Neural cell (in vitro differentiated cells): ENCODE data around the gene ARSB. TPM values are rescaled to one million over a fixed set of nuclear protein-coding genes. Genes with fewer than 3 reads are reported as not detected.

Source experiments
- H2AFZ ChIP-seq: fragments of 200-600, 300-800 bp; sonication (generic), shearing (Covaris generic); 2 replicates; pipeline ENCODE4 v1.6.0; 2014; ENCODE audit warnings: low read depth, mild to moderate bottlenecking, antibody characterized with exemption, low read length, moderate library complexity
- H3F3A ChIP-seq: fragments of 200-600 bp; shearing (Covaris generic); 2 replicates; pipeline ENCODE4 v1.6.1; 2016; ENCODE audit warnings: mild to moderate bottlenecking, moderate library complexity, mixed read lengths, antibody characterized with exemption, low read length; ENCODE audit not compliant: insufficient read depth, poor library complexity, severe bottlenecking
- H3K27ac ChIP-seq: fragments of 200-600, 300-800 bp; sonication (generic), shearing (Covaris generic); 2 replicates; pipeline ENCODE4 v1.5.1; 2014; ENCODE audit warnings: mild to moderate bottlenecking, low read length, moderate library complexity
- H3K27me3 ChIP-seq: fragments of 300-800, 200-600 bp; sonication (generic), shearing (Covaris generic); 2 replicates; pipeline ENCODE4 v1.6.0; 2014; ENCODE audit warnings: mild to moderate bottlenecking, low read depth, low read length, moderate library complexity; ENCODE audit not compliant: insufficient read depth
- H3K36me3 ChIP-seq: fragments of 300-800, 200-600 bp; sonication (generic), shearing (Covaris generic); 2 replicates; pipeline ENCODE4 v1.5.1; 2014; ENCODE audit warnings: mild to moderate bottlenecking, antibody characterized with exemption, low read length, moderate library complexity; ENCODE audit not compliant: insufficient read depth
- H3K4me2 ChIP-seq: fragments of 300-800, 200-600 bp; sonication (generic), shearing (Covaris generic); 2 replicates; pipeline ENCODE4 v1.6.0; 2014; ENCODE audit warnings: mild to moderate bottlenecking, low read length
- H3K4me3 ChIP-seq: fragments of 300-800, 200-600 bp; sonication (generic), shearing (Covaris generic); 2 replicates; pipeline ENCODE4 v1.5.1; 2014; ENCODE audit warnings: mild to moderate bottlenecking, low read length, moderate library complexity
- H3K79me2 ChIP-seq: fragments of 200-600 bp; shearing (Covaris generic); replicated peaks from 2 replicates; pipeline ENCODE4 v1.6.0; 2014; ENCODE audit warnings: mild to moderate bottlenecking, low read length, moderate library complexity; ENCODE audit not compliant: insufficient read depth
- H3K9ac ChIP-seq: fragments of 300-800, 200-600 bp; sonication (generic), shearing (Covaris generic); 2 replicates; pipeline ENCODE4 v1.6.1; 2016; ENCODE audit warnings: mild to moderate bottlenecking, low read length, mixed read lengths
- H3K9me2 ChIP-seq: fragments of 200-600 bp; shearing (Covaris generic); 2 replicates; pipeline ENCODE4 v1.6.1; 2016; ENCODE audit warnings: mild to moderate bottlenecking, low read length, mixed read lengths; ENCODE audit not compliant: insufficient read depth
- H3K9me3 ChIP-seq: fragments of 200-600, 300-800 bp; sonication (generic), shearing (Covaris generic); 2 replicates; pipeline ENCODE4 v1.6.1; 2016; ENCODE audit warnings: mild to moderate bottlenecking, mixed run types, low read length, moderate library complexity, mixed read lengths
- H4K20me1 ChIP-seq: fragments of 200-600 bp; shearing (Covaris generic); 2 replicates; pipeline ENCODE4 v1.6.1; 2016; ENCODE audit warnings: mild to moderate bottlenecking, mixed run types; ENCODE audit not compliant: insufficient read depth
- EP300 ChIP-seq: fragments of 450-650 bp; conservative IDR thresholded peaks from 2 replicates; pipeline ENCODE4 v1.6.1; 2014; ENCODE audit warnings: antibody characterized with exemption, mild to moderate bottlenecking, moderate library complexity; ENCODE audit not compliant: poor library complexity, severe bottlenecking
- EZH2 ChIP-seq: fragments of 200-600, 300-800 bp; shearing (Covaris generic), sonication (generic); IDR thresholded peaks from 2 replicates; pipeline ENCODE4 v1.6.1; 2014; ENCODE audit warnings: antibody characterized with exemption, low read length, borderline replicate concordance, mild to moderate bottlenecking; ENCODE audit not compliant: insufficient read depth, poor library complexity, severe bottlenecking
- MXI1 ChIP-seq: fragments of 450-650 bp; conservative IDR thresholded peaks from 2 replicates; pipeline ENCODE4 v1.6.1; 2014; ENCODE audit warnings: antibody characterized with exemption, mild to moderate bottlenecking; ENCODE audit not compliant: poor library complexity, severe bottlenecking
- POLR2AphosphoS5 ChIP-seq: IDR thresholded peaks from 2 replicates; pipeline ENCODE4 v1.6.1; 2012
- RAD21 ChIP-seq: fragments of 450-650 bp; conservative IDR thresholded peaks from 2 replicates; pipeline ENCODE4 v1.6.1; 2014; ENCODE audit warnings: antibody characterized with exemption, mild to moderate bottlenecking, moderate library complexity
- SMC3 ChIP-seq: fragments of 450-650 bp; conservative IDR thresholded peaks from 2 replicates; pipeline ENCODE4 v1.6.1; 2014; ENCODE audit warnings: antibody characterized with exemption, mild to moderate bottlenecking, moderate library complexity; ENCODE audit not compliant: poor library complexity
- TAF1 ChIP-seq: IDR thresholded peaks from 2 replicates; pipeline ENCODE4 v1.6.1; 2012; ENCODE audit warnings: low read depth
- polyA plus RNA-seq: library from polyadenylated mRNA; depleted of rRNA; stranded (reverse); fragments of >200 nt; gene quantifications from 2 replicates; pipeline ENCODE4 v1.2.3, GENCODE V29; 2014
- TF ChIP-seq, protein P1 (sequence below): fragments of 450-650 bp; IDR thresholded peaks from 2 replicates; pipeline ENCODE4 v1.5.1; 2014; ENCODE audit warnings: antibody characterized with exemption, mild to moderate bottlenecking, moderate library complexity; ENCODE audit not compliant: poor library complexity, severe bottlenecking
- TF ChIP-seq, protein P2 (sequence below): IDR thresholded peaks from 2 replicates; pipeline ENCODE4 v1.6.1; 2012; ENCODE audit warnings: borderline replicate concordance

The ARSB gene
- polyA plus RNA-seq, 1 donor from 2014 or later = 8.7 TPM

- H3F3A ChIP-seq = no peaks in the 10 kb centered on the region
- H3K79me2 ChIP-seq = no peaks in the 10 kb centered on the region
- H3K4me2 ChIP-seq = no peak overlapping the region
- H3K27me3 ChIP-seq = no peaks in the 10 kb centered on the region
- no peak overlapping the region for H3K9ac ChIP-seq
- H4K20me1 ChIP-seq = no peaks in the 10 kb centered on the region
- no peak overlapping the region for H2AFZ ChIP-seq
- H3K9me3 ChIP-seq = no peaks in the 10 kb centered on the region
- no peak for TF ChIP-seq MXI1
- TF ChIP-seq EZH2 = no peak
- no peak for TF ChIP-seq SMC3
- no peak for TF ChIP-seq RAD21
- no peak for TF ChIP-seq EP300
- TF ChIP-seq, protein P1, sequence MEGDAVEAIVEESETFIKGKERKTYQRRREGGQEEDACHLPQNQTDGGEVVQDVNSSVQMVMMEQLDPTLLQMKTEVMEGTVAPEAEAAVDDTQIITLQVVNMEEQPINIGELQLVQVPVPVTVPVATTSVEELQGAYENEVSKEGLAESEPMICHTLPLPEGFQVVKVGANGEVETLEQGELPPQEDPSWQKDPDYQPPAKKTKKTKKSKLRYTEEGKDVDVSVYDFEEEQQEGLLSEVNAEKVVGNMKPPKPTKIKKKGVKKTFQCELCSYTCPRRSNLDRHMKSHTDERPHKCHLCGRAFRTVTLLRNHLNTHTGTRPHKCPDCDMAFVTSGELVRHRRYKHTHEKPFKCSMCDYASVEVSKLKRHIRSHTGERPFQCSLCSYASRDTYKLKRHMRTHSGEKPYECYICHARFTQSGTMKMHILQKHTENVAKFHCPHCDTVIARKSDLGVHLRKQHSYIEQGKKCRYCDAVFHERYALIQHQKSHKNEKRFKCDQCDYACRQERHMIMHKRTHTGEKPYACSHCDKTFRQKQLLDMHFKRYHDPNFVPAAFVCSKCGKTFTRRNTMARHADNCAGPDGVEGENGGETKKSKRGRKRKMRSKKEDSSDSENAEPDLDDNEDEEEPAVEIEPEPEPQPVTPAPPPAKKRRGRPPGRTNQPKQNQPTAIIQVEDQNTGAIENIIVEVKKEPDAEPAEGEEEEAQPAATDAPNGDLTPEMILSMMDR = no peak
- no peak for TF ChIP-seq TAF1
- no peak for TF ChIP-seq POLR2AphosphoS5
- TF ChIP-seq, protein P2, sequence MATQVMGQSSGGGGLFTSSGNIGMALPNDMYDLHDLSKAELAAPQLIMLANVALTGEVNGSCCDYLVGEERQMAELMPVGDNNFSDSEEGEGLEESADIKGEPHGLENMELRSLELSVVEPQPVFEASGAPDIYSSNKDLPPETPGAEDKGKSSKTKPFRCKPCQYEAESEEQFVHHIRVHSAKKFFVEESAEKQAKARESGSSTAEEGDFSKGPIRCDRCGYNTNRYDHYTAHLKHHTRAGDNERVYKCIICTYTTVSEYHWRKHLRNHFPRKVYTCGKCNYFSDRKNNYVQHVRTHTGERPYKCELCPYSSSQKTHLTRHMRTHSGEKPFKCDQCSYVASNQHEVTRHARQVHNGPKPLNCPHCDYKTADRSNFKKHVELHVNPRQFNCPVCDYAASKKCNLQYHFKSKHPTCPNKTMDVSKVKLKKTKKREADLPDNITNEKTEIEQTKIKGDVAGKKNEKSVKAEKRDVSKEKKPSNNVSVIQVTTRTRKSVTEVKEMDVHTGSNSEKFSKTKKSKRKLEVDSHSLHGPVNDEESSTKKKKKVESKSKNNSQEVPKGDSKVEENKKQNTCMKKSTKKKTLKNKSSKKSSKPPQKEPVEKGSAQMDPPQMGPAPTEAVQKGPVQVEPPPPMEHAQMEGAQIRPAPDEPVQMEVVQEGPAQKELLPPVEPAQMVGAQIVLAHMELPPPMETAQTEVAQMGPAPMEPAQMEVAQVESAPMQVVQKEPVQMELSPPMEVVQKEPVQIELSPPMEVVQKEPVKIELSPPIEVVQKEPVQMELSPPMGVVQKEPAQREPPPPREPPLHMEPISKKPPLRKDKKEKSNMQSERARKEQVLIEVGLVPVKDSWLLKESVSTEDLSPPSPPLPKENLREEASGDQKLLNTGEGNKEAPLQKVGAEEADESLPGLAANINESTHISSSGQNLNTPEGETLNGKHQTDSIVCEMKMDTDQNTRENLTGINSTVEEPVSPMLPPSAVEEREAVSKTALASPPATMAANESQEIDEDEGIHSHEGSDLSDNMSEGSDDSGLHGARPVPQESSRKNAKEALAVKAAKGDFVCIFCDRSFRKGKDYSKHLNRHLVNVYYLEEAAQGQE = no peak
- no peak overlapping the region for H3K4me3 ChIP-seq
- no peaks in the 10 kb centered on the region for H3K36me3 ChIP-seq
- H3K9me2 ChIP-seq = no peaks in the 10 kb centered on the region
- no peak overlapping the region for H3K27ac ChIP-seq
Observed at GRCh38 chr5:78760770-78761169, 224.3 kb downstream of the ARSB start.

DNA sequence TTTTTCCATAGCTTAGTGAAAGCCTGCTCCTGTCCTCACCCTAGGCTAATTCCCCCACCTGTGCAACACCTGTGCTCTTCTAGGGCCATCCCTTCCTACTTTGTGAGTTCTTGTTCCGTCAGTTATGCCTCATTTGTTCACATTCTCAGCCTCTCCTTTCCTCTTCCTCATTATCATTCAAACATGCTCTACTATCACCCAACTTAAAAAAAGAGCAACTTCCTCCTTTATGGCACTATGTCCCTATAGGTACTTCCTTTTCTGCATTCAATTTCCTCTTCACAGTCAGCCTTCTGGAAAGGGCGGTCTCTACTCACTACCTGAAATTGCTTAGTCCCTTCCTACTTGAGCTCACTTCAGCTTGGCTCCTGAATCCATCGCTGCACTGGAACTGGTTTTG is 224.7 kb downstream of the ARSB start:
- H3K36me3 ChIP-seq = no peaks in the 10 kb centered on the region
- H3K4me2 ChIP-seq = no peak overlapping the region
- H3F3A ChIP-seq = no peaks in the 10 kb centered on the region
- H2AFZ ChIP-seq = no peak overlapping the region
- H3K9me3 ChIP-seq = no peaks in the 10 kb centered on the region
- H4K20me1 ChIP-seq = no peaks in the 10 kb centered on the region
- no peaks in the 10 kb centered on the region for H3K79me2 ChIP-seq
- TF ChIP-seq EZH2 (no peak), RAD21 (no peak), POLR2AphosphoS5 (no peak), MXI1 (no peak), EP300 (no peak), SMC3 (no peak), TAF1 (no peak)
- TF ChIP-seq, protein P2 = no peak
- no peaks in the 10 kb centered on the region for H3K27me3 ChIP-seq
- no peak overlapping the region for H3K27ac ChIP-seq
- H3K4me3 ChIP-seq = no peak overlapping the region
- no peaks in the 10 kb centered on the region for H3K9me2 ChIP-seq
- H3K9ac ChIP-seq = no peak overlapping the region
